K562 (cell line): ENCODE results near the gene SHH. TPM values are rescaled to one million over a fixed set of nuclear protein-coding genes. Genes with fewer than 3 reads are reported as not detected.

Source experiments
- ATAC-seq: fragments of 200-7000 bp; cut with Tn5 transposase; 3 replicates; pipeline ENCODE4 v1.9.1; 2020; ENCODE audit warnings: moderate library complexity
- BruUV-seq: library from RNA; stranded (reverse); fragments of 400-500 nt; replicated peaks from 2 replicates; lab custom pipeline; 2021; lab: Mats Ljungman, UMichigan
- CTCF ChIA-PET: fragments of 300-600 bp; formaldehyde crosslinking; extraction: SDS; loops from one replicate; lab custom pipeline; 2021; ENCODE audit warnings: low intra/inter-chr PET ratio; lab: Yijun Ruan, JAX
- POLR2A ChIA-PET: fragments of 300-600, 350-650 bp; sonication (Branson Sonifier 250); formaldehyde crosslinking; extraction: SDS; loops from one replicate; lab custom pipeline; 2021; ENCODE audit warnings: antibody characterized with exemption, inconsistent platforms; lab: Yijun Ruan, JAX
- DNase-seq, 4 experiments: peaks; one replicate each; pipeline versions ENCODE4 v3.0.0 to v3.0.0-alpha.2; 2011 to 2018; ENCODE audit warnings: low spot score in 3 of 4, mixed read lengths in 3 of 4; ENCODE audit errors: extremely low read depth in 1 of 4
- FAIRE-seq: peaks from 2 replicates; lab custom pipeline; 2011; peaks lifted over from hg19 to GRCh38; lab: Jason Lieb, UNC
- H2AFZ ChIP-seq: 2 replicates; pipeline ENCODE4 v1.6.0; 2011; ENCODE audit warnings: low read depth, low read length, control low read depth, inconsistent platforms
- H3K27ac ChIP-seq: fragments of 200-600 bp; 3 replicates; pipeline ENCODE4 v1.8.0; 2011; ENCODE audit warnings: low read depth, mild to moderate bottlenecking, control low read depth, inconsistent platforms, low read length, moderate library complexity, mixed read lengths; ENCODE audit errors: extremely low read depth
- H3K27me3 ChIP-seq, 2 experiments: fragments of 300-600 bp in 1 of 2; 2 replicates in 1 of 2; 3 replicates in 1 of 2; pipeline versions ENCODE4 v1.6.0 to v1.8.0; 2011; ENCODE audit warnings: inconsistent platforms in 2 of 2, low read length in 2 of 2, mild to moderate bottlenecking in 1 of 2, mixed read lengths in 1 of 2, moderate library complexity in 1 of 2; ENCODE audit not compliant: control insufficient read depth in 2 of 2, insufficient read depth in 2 of 2
- H3K36me3 ChIP-seq: fragments of 300-600 bp; 3 replicates; pipeline ENCODE4 v1.8.0; 2011; ENCODE audit warnings: mild to moderate bottlenecking, low read length, inconsistent platforms; ENCODE audit not compliant: control insufficient read depth, insufficient read depth
- H3K4me1 ChIP-seq, 2 experiments: fragments of 200-600 bp in 1 of 2; replicated peaks in 1 of 2; 2 replicates in 1 of 2; 3 replicates in 1 of 2; pipeline versions ENCODE4 v1.5.1 to v1.8.0; 2011; ENCODE audit warnings: inconsistent platforms in 2 of 2, low read length in 2 of 2, mild to moderate bottlenecking in 1 of 2, mixed read lengths in 1 of 2, moderate library complexity in 1 of 2; ENCODE audit not compliant: control insufficient read depth in 2 of 2, insufficient read depth in 2 of 2
- H3K4me2 ChIP-seq: 2 replicates; pipeline ENCODE4 v1.6.1; 2011; ENCODE audit warnings: low read length, control low read depth, inconsistent platforms, mixed read lengths; ENCODE audit not compliant: insufficient read depth
- H3K4me3 ChIP-seq: fragments of 200-600 bp; sonication (generic), shearing (Covaris generic); 2 replicates; pipeline ENCODE4 v1.5.1; 2016; ENCODE audit warnings: control low read depth, inconsistent platforms
- H3K79me2 ChIP-seq: fragments of 200-600 bp; 3 replicates; pipeline ENCODE4 v1.8.0; 2011; ENCODE audit warnings: low read length, inconsistent platforms; ENCODE audit not compliant: control insufficient read depth, insufficient read depth
- H3K9ac ChIP-seq, 2 experiments: 2 replicates each; pipeline versions ENCODE4 v1.6.0 to v1.6.1; 2011; ENCODE audit warnings: low read depth in 2 of 2, low read length in 2 of 2, control low read depth in 1 of 2, inconsistent platforms in 1 of 2, mild to moderate bottlenecking in 1 of 2, mixed read lengths in 1 of 2; ENCODE audit not compliant: insufficient read depth in 1 of 2
- H3K9me1 ChIP-seq: one replicate; pipeline ENCODE4 v1.6.0; 2011; ENCODE audit warnings: inconsistent platforms, mild to moderate bottlenecking, low read length, moderate library complexity; ENCODE audit not compliant: control insufficient read depth, insufficient read depth
- H3K9me3 ChIP-seq: replicated peaks from 2 replicates; pipeline ENCODE4 v1.5.1; 2011; ENCODE audit warnings: low read depth, low read length, inconsistent platforms; ENCODE audit not compliant: control insufficient read depth, insufficient read depth
- H4K20me1 ChIP-seq: replicated peaks from 2 replicates; pipeline ENCODE4 v1.6.1; 2011; ENCODE audit warnings: low read length, inconsistent platforms, mixed read lengths; ENCODE audit not compliant: control insufficient read depth, insufficient read depth
- NFE2L1 ChIP-seq: fragments of 450-650 bp; IDR thresholded peaks from 2 replicates; pipeline ENCODE4 v1.6.1; 2016; ENCODE audit warnings: missing genetic modification characterization, low read depth, mild to moderate bottlenecking, missing compliant biosample characterization, moderate library complexity, borderline replicate concordance
- PHTF2 ChIP-seq: fragments of 250-450 bp; sonication (Bioruptor Pico); IDR thresholded peaks from 2 replicates; pipeline ENCODE4 v1.5.0; 2021; ENCODE audit warnings: mild to moderate bottlenecking
- RFX1 ChIP-seq: fragments of 450-650 bp; IDR thresholded peaks from 2 replicates; pipeline ENCODE4 v1.6.1; 2016; ENCODE audit warnings: mild to moderate bottlenecking, moderate library complexity
- ZSCAN32 ChIP-seq: fragments of 450-650 bp; formaldehyde crosslinking; IDR thresholded peaks from 2 replicates; pipeline ENCODE4 v1.4.0; 2020; ENCODE audit warnings: mild to moderate bottlenecking, moderate library complexity
- WGBS: fragments of 100-300 bp; shearing (Covaris generic); methylation state at CpG from one replicate; pipeline ENCODE4 v1.1.6; 2016; ENCODE audit warnings: low coverage, mixed read lengths; ENCODE audit not compliant: insufficient coverage; ENCODE audit errors: missing lambda C conversion rate; 5-methylcytosine and 5-hydroxymethylcytosine counted together
- in situ Hi-C: fragments of 300-500 bp; cut with MboI; formaldehyde crosslinking; loops from 4 replicates; pipeline ENCODE4 v1.15.0; 2018; ENCODE audit warnings: inconsistent platforms, mixed read lengths
- intact Hi-C: fragments of 100-400 bp; cut with micrococcal nuclease; formaldehyde crosslinking; loops from 2 replicates; pipeline ENCODE4 v1.14.2; 2022
- polyA plus RNA-seq, 8 experiments: library from polyadenylated mRNA; depleted of rRNA in 4 of 8; stranded (reverse) in 5 of 8; unstranded in 3 of 8; fragments of >200 nt; fragmentation: Nextera tagmentation in 2 of 8; fragmentation: Illumina TruSeq in 1 of 8; extraction: Ambion mirVana in 2 of 8; extraction: Trizol in 1 of 8; gene quantifications; 2 replicates each; pipeline versions ENCODE4 v1.2.1 to v1.2.3, GENCODE V29; 2011 to 2014; ENCODE audit warnings: inconsistent platforms in 1 of 8, missing spikeins in 1 of 8
- total RNA-seq, 7 experiments: library from RNA; depleted of rRNA in 6 of 7; stranded (reverse); fragments of >200 nt in 6 of 7; fragmentation: Illumina TruSeq in 2 of 7; extraction: Trizol in 2 of 7; gene quantifications; 2 replicates each; pipeline versions ENCODE4 v1.2.1 to v1.2.3, GENCODE V29; 2011 to 2021; ENCODE audit warnings: low replicate concordance in 1 of 7
- TF ChIP-seq, protein P1 (sequence below): fragments of 450-650 bp; IDR thresholded peaks from 2 replicates; pipeline ENCODE4 v1.6.1; 2016; ENCODE audit warnings: borderline replicate concordance
- TF ChIP-seq, protein P2 (sequence below): fragments of 250-450 bp; sonication (Bioruptor Pico); IDR thresholded peaks from 2 replicates; pipeline ENCODE4 v1.4.0; 2020; ENCODE audit warnings: mild to moderate bottlenecking, moderate library complexity
- TF ChIP-seq, protein P3 (sequence below): IDR thresholded peaks from 2 replicates; pipeline ENCODE4 v1.6.1; 2012; ENCODE audit warnings: low read depth, low read length, improper control_type of control experiment, borderline replicate concordance
- TF ChIP-seq, protein P4 (sequence below): sonication (generic); formaldehyde crosslinking; IDR thresholded peaks from 2 replicates; pipeline ENCODE4 v1.8.0; 2022; ENCODE audit warnings: mild to moderate bottlenecking, missing genetic modification reagents

The SHH gene
- total and polyA plus RNA-seq, 9 of the 15 experiments (the other 6 are each of a cell fraction or from before 2014, with no cell fraction given), result 0.09 TPM; not detected in 8

DNA sequence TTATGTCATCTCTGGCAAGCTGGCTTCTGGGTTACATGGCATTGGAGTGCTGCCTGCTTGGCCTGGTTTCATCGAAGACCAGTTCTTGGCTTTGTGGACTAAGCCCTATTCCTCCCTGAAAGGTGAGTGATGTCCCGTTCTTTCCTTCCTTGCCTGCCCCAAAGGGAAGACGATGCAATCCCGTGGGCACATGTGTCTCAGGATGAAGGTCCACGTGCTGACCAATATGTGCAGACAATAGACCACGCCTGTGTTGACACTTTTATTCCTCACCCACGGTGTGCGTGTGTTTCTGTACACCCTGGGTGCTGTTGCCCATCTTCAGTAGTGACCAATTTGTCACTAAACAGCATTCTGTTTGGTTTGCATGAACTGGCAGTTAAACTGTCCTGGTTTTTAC, 28.6 kb upstream of the SHH start:
- H3K27ac ChIP-seq, result no peak overlapping the region
- H3K27me3 ChIP-seq, result peaks cover 75 to 90% of the 10 kb centered on the region in 2 experiments
- H3K9ac ChIP-seq, result no peak overlapping the region
- no peaks in the 10 kb centered on the region for H3K36me3 ChIP-seq
- H3K9me3 ChIP-seq, result no peaks in the 10 kb centered on the region
- no peak for FAIRE-seq
- ATAC-seq, result no peak
- CTCF ChIA-PET, result no interaction called here
- BruUV-seq, result no TSS peak
- POLR2A ChIA-PET, result interaction anchor here (0.6 kb wide), 1 partner anchor 316 kb away, joined by 3 read pairs; no protein-coding TSS in a partner anchor
- H3K4me1 ChIP-seq, result no peaks in the 10 kb centered on the region
- intact Hi-C loops, result no loop called here
- no peaks in the 10 kb centered on the region for H3K9me1 ChIP-seq
- WGBS, result 1% methylated on average over 8 of the region's 8 CpGs
- no peak overlapping the region for H2AFZ ChIP-seq
- no peak overlapping the region for H3K4me3 ChIP-seq
- in situ Hi-C loops, result no loop called here
- H4K20me1 ChIP-seq, result peaks cover 18% of the 10 kb centered on the region
- H3K4me2 ChIP-seq, result no peak overlapping the region
- TF ChIP-seq RFX1, result no peak
- TF ChIP-seq, protein P1, sequence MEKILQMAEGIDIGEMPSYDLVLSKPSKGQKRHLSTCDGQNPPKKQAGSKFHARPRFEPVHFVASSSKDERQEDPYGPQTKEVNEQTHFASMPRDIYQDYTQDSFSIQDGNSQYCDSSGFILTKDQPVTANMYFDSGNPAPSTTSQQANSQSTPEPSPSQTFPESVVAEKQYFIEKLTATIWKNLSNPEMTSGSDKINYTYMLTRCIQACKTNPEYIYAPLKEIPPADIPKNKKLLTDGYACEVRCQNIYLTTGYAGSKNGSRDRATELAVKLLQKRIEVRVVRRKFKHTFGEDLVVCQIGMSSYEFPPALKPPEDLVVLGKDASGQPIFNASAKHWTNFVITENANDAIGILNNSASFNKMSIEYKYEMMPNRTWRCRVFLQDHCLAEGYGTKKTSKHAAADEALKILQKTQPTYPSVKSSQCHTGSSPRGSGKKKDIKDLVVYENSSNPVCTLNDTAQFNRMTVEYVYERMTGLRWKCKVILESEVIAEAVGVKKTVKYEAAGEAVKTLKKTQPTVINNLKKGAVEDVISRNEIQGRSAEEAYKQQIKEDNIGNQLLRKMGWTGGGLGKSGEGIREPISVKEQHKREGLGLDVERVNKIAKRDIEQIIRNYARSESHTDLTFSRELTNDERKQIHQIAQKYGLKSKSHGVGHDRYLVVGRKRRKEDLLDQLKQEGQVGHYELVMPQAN, result no peak
- no peak for TF ChIP-seq NFE2L1 (tag)
- TF ChIP-seq, protein P2, sequence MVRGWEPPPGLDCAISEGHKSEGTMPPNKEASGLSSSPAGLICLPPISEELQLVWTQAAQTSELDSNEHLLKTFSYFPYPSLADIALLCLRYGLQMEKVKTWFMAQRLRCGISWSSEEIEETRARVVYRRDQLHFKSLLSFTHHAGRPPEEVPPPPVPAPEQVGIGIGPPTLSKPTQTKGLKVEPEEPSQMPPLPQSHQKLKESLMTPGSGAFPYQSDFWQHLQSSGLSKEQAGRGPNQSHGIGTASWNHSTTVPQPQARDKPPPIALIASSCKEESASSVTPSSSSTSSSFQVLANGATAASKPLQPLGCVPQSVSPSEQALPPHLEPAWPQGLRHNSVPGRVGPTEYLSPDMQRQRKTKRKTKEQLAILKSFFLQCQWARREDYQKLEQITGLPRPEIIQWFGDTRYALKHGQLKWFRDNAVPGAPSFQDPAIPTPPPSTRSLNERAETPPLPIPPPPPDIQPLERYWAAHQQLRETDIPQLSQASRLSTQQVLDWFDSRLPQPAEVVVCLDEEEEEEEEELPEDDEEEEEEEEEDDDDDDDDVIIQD (CRISPR knock-in tag), result no peak
- no peak for TF ChIP-seq ZSCAN32 (CRISPR knock-in tag)
- TF ChIP-seq, protein P3, sequence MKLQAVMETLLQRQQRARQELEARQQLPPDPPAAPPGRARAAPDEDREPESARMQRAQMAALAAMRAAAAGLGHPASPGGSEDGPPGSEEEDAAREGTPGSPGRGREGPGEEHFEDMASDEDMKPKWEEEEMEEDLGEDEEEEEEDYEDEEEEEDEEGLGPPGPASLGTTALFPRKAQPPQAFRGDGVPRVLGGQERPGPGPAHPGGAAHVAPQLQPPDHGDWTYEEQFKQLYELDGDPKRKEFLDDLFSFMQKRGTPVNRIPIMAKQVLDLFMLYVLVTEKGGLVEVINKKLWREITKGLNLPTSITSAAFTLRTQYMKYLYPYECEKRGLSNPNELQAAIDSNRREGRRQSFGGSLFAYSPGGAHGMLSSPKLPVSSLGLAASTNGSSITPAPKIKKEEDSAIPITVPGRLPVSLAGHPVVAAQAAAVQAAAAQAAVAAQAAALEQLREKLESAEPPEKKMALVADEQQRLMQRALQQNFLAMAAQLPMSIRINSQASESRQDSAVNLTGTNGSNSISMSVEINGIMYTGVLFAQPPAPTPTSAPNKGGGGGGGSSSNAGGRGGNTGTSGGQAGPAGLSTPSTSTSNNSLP, result no peak
- TF ChIP-seq, protein P4, sequence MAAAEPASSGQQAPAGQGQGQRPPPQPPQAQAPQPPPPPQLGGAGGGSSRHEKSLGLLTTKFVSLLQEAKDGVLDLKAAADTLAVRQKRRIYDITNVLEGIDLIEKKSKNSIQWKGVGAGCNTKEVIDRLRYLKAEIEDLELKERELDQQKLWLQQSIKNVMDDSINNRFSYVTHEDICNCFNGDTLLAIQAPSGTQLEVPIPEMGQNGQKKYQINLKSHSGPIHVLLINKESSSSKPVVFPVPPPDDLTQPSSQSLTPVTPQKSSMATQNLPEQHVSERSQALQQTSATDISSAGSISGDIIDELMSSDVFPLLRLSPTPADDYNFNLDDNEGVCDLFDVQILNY, result no peak
- no peak for TF ChIP-seq PHTF2 (CRISPR knock-in tag)
- TF ChIP-seq, all 486 proteins: peak for 0
- no peak for DNase-seq
- no peaks in the 10 kb centered on the region for H3K79me2 ChIP-seq
